Psoas muscle (tissue), 8 donors: Measurements from ENCODE around the gene BMP8A. TPM values are rescaled to one million over a fixed set of nuclear protein-coding genes. Genes with fewer than 3 reads are reported as not detected.

Source experiments
- ATAC-seq, 4 donors: fragments of 200-7000 bp; cut with Tn5 transposase; one replicate each; pipeline ENCODE4 v1.9.1; 2020; ENCODE audit warnings: moderate library complexity in 3 of 4, mild to moderate bottlenecking in 2 of 4
- DNase-seq, 2 donors: peaks; one replicate each; pipeline ENCODE4 v3.0.0-alpha.2; 2020
- H3K27ac ChIP-seq: fragments of 200-600 bp; one replicate; pipeline ENCODE4 v1.8.0; 2022
- H3K27me3 ChIP-seq, 3 donors: fragments of 200-600 bp in 1 of 3; one replicate each; pipeline versions ENCODE4 v1.6.1 to v1.8.0; 2013 to 2022; ENCODE audit warnings: low read length in 2 of 3, mild to moderate bottlenecking in 2 of 3, moderate library complexity in 1 of 3; ENCODE audit not compliant: insufficient read depth in 3 of 3
- H3K36me3 ChIP-seq, 2 donors: fragments of 200-600 bp in 1 of 2; one replicate each; pipeline versions ENCODE4 v1.6.1 to v1.8.0; 2013 to 2022; ENCODE audit warnings: low read depth in 1 of 2, mild to moderate bottlenecking in 1 of 2, moderate library complexity in 1 of 2; ENCODE audit not compliant: insufficient read depth in 1 of 2
- H3K4me1 ChIP-seq: fragments of 200-600 bp; one replicate; pipeline ENCODE4 v1.8.0; 2022
- H3K4me3 ChIP-seq: fragments of 200-600 bp; one replicate; pipeline ENCODE4 v1.8.0; 2022; ENCODE audit warnings: mild to moderate bottlenecking
- H3K9me3 ChIP-seq: fragments of 200-600 bp; one replicate; pipeline ENCODE4 v1.8.0; 2022
- WGBS, 3 donors: extraction: QIAGEN DNeasy Blood & Tissue Kit; methylation state at CpG; one replicate each; pipeline versions ENCODE4 v1.1.6 to v1.1.7; 2013; 5-methylcytosine and 5-hydroxymethylcytosine counted together
- intact Hi-C, 2 donors: fragments of 100-400 bp; cut with DNase I; formaldehyde crosslinking; loops; one replicate each; pipeline versions ENCODE4 v1.11.0 to v1.14.2; 2022
- polyA plus RNA-seq, 3 donors: library from polyadenylated mRNA; stranded (reverse); fragments of 200-250 nt; gene quantifications; one replicate each; pipeline ENCODE4 v1.2.3, GENCODE V29; 2013
- total RNA-seq, 4 donors: library from RNA; stranded (reverse); fragmentation: NEBNext Ultra II Directional in 2 of 4; extraction: Animal tissue kit (Norgen Biotek cat#: 25700) in 2 of 4; gene quantifications; one replicate each; pipeline versions ENCODE4 v1.2.1 to v1.2.4, GENCODE V29; 2021 to 2023
- TF ChIP-seq, protein P1 (sequence below): fragments of 200-600 bp; IDR thresholded peaks from one replicate; pipeline ENCODE4 v1.8.0; 2022; ENCODE audit warnings: antibody characterized with exemption
- donor health status: healthy with polysubstance abuse.
- donor health status: DM: no; HTN: no; CAD: no; lungs with moderate emphysema.
- donor health status: Bipolar disorder and iron deficiency.
- donor health status: healthy.
- donor health status: DM: yes; HTN: yes; CAD: no.
- donor health status: DM: no; HTN: no; CAD: no.
- donor health status: DM: no; HTN: no; CAD: no.
- donor health status: DM: yes; HTN: yes; CAD: no.

Gene BMP8A
- total and polyA plus RNA-seq, 7 donors, result 0.04 TPM; not detected in 6

DNA sequence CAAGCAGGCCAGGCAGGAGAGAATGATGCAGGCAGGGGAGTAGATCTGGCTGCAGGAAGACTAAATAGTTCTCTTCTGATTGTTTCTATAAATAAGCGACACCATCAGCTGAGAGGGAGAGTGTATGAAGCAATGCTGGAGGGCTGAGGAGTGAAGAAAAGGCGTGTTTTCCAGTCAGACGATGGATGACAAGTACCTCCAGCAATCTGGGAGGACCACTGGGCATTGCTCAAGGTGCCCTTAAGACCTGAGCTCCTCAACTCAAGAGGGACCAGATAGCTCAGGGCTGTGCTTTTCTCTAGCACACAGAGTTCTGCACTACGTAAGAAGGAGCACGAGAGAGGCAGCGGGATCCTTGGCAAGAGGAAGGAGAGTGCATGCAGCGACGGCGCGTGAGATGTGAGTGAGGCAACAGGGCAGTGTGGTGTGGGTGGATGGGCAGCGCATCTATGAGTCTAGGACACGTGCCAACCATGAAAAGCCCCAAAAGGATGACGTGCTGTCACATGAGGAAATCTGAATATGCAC, 49.1 kb downstream of the BMP8A start:
- no peaks in the 10 kb centered on the region for H3K9me3 ChIP-seq
- no peak overlapping the region for H3K4me3 ChIP-seq
- WGBS, 3 donors, result 72 to 76% (median 73%) methylated on average over 13 of the region's 13 CpGs
- H3K36me3 ChIP-seq, result peaks cover 0 to 95% of the 10 kb centered on the region in 2 donors
- no peaks in the 10 kb centered on the region for H3K27me3 ChIP-seq
- intact Hi-C loops, result no loop called here
- ATAC-seq (peak; percentile 45 to 83 (median 78)), DNase-seq (peak; percentile 79 to 84)
- peak overlapping the region; percentile 51 for H3K27ac ChIP-seq
- H3K4me1 ChIP-seq, result peaks cover 10% of the 10 kb centered on the region
- TF ChIP-seq, protein P1, sequence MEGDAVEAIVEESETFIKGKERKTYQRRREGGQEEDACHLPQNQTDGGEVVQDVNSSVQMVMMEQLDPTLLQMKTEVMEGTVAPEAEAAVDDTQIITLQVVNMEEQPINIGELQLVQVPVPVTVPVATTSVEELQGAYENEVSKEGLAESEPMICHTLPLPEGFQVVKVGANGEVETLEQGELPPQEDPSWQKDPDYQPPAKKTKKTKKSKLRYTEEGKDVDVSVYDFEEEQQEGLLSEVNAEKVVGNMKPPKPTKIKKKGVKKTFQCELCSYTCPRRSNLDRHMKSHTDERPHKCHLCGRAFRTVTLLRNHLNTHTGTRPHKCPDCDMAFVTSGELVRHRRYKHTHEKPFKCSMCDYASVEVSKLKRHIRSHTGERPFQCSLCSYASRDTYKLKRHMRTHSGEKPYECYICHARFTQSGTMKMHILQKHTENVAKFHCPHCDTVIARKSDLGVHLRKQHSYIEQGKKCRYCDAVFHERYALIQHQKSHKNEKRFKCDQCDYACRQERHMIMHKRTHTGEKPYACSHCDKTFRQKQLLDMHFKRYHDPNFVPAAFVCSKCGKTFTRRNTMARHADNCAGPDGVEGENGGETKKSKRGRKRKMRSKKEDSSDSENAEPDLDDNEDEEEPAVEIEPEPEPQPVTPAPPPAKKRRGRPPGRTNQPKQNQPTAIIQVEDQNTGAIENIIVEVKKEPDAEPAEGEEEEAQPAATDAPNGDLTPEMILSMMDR, result no peak

- H3K36me3 ChIP-seq, result peaks cover 2 to 95% of the 10 kb centered on the region in 2 donors
These were observed 51.5 kb downstream of the BMP8A start for GRCh38 chr1:39542924-39543323.

GRCh38 chr1:39544327-39544726, 52.9 kb downstream of the BMP8A start:
- intact Hi-C loops, result no loop called here
- Histone ChIP-seq H3K36me3 (peaks cover 2 to 97% of the 10 kb centered on the region in 2 donors), H3K27ac (no peak overlapping the region), H3K27me3 (no peaks in the 10 kb centered on the region), H3K9me3 (no peaks in the 10 kb centered on the region), H3K4me3 (no peak overlapping the region), H3K4me1 (peaks cover 10% of the 10 kb centered on the region)
- no peak for ATAC-seq
- TF ChIP-seq, protein P1, result no peak
- WGBS, 3 donors, result 81 to 88% (median 85%) methylated on average over 4 of the region's 4 CpGs
- no peak for DNase-seq

More at GRCh38 chr1:39542924-39543323, 51.5 kb downstream of the BMP8A start:
- TF ChIP-seq, protein P1, result no peak
- intact Hi-C loops, result no loop called here
- ATAC-seq, result no peak
- Histone ChIP-seq H3K27me3 (no peaks in the 10 kb centered on the region), H3K27ac (no peak overlapping the region), H3K4me1 (peaks cover 10% of the 10 kb centered on the region), H3K4me3 (no peak overlapping the region), H3K9me3 (no peaks in the 10 kb centered on the region)
- WGBS, 3 donors, result 97 to 98% (median 98%) methylated on average over 5 of the region's 5 CpGs
- no peak for DNase-seq

DNA sequence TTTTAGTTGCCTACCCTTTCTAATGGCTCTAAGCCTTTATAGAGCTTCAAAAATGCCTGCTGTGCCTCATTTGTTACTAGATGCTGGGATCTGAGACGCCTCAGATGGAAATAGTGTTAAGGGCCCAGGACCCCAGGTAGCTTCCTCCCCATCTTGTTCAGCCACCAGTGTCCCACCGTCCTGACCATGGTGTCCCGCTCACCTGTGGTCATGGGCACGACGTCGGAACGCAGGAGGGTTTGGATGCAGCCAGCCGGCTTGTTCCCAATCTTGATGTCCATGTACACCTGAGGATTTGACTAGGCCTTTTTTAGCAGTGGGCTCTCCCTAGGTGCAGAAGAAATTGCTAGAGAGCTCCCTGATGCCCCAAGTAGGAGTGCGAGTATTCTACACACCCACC, 54.1 kb downstream of the BMP8A start:
- DNase-seq (no peak), ATAC-seq (no peak)
- WGBS, 3 donors, result 95 to 97% (median 96%) methylated on average over 9 of the region's 9 CpGs
- Histone ChIP-seq H3K4me1 (no peaks in the 10 kb centered on the region), H3K36me3 (peaks cover 2 to 98% of the 10 kb centered on the region in 2 donors), H3K4me3 (no peak overlapping the region), H3K9me3 (no peaks in the 10 kb centered on the region), H3K27me3 (no peaks in the 10 kb centered on the region), H3K27ac (no peak overlapping the region)
- TF ChIP-seq, protein P1, result no peak
- intact Hi-C loops, result no loop called here

GRCh38 chr1:39554277-39554676, 62.8 kb downstream of the BMP8A start:
- H3K27me3 ChIP-seq, result no peaks in the 10 kb centered on the region
- peaks cover 0 to 89% of the 10 kb centered on the region in 2 donors for H3K36me3 ChIP-seq
- 92 to 93% (median 92%) methylated on average over 2 of the region's 2 CpGs for WGBS, 3 donors
- H3K4me3 ChIP-seq, result no peak overlapping the region
- no peaks in the 10 kb centered on the region for H3K4me1 ChIP-seq
- H3K9me3 ChIP-seq, result no peaks in the 10 kb centered on the region
- no peak overlapping the region for H3K27ac ChIP-seq
- DNase-seq (no peak), ATAC-seq (no peak)
- intact Hi-C loops, result no loop called here
- TF ChIP-seq, protein P1, result no peak
